Sigmoid colon (tissue), 4 donors: ENCODE data around the gene CSTPP1.

Experiments used
- EP300 ChIP-seq, 4 donors: sonication (generic); formaldehyde crosslinking; IDR thresholded peaks; one replicate each; pipeline ENCODE4 v1.6.1; 2017; ENCODE audit warnings: antibody characterized with exemption in 4 of 4
- POLR2A ChIP-seq, 2 donors: fragments of 450-650 bp; IDR thresholded peaks; one replicate each; pipeline ENCODE4 v1.6.1; 2016; ENCODE audit warnings: antibody characterized with exemption in 2 of 2, mild to moderate bottlenecking in 2 of 2, moderate library complexity in 2 of 2
- POLR2AphosphoS5 ChIP-seq, 4 donors: sonication (generic); formaldehyde crosslinking; IDR thresholded peaks; one replicate each; pipeline ENCODE4 v1.6.1; 2017; ENCODE audit warnings: antibody characterized with exemption in 4 of 4
- TF ChIP-seq, protein P1 (sequence below), 4 experiments: fragments of 450-650 bp in 3 of 4; fragments of 200-600 bp in 1 of 4; IDR thresholded peaks; one replicate each; pipeline ENCODE4 v1.5.1; 2016 to 2019; ENCODE audit warnings: antibody characterized with exemption in 4 of 4, mild to moderate bottlenecking in 3 of 4, moderate library complexity in 2 of 4

DNA sequence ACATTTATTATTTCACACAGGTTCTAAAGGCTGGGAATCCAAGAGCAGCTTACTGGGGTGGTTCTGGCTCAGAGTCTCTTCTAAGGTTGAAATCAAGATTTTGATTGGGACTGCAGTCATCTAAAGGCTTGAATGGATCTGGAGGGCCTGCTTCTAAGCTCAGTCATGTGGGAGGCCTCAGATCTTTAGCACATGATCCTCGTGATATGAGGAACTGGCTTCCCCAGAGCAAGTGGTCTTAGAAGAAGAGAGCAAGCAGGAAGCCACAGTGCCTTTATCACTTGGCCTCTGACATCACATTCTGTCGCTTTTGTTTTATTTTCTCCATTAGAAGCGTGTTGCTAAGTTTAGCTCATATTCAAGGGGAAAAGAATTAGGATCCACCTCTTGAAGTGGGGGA is 151.2 kb downstream of the CSTPP1 start:
- TF ChIP-seq POLR2A (IDR thresholded peaks at IDR 0.05) (no peak), EP300 (IDR thresholded peaks at IDR 0.05) (no peak), POLR2AphosphoS5 (IDR thresholded peaks at IDR 0.05) (no peak)
- TF ChIP-seq, protein P1, sequence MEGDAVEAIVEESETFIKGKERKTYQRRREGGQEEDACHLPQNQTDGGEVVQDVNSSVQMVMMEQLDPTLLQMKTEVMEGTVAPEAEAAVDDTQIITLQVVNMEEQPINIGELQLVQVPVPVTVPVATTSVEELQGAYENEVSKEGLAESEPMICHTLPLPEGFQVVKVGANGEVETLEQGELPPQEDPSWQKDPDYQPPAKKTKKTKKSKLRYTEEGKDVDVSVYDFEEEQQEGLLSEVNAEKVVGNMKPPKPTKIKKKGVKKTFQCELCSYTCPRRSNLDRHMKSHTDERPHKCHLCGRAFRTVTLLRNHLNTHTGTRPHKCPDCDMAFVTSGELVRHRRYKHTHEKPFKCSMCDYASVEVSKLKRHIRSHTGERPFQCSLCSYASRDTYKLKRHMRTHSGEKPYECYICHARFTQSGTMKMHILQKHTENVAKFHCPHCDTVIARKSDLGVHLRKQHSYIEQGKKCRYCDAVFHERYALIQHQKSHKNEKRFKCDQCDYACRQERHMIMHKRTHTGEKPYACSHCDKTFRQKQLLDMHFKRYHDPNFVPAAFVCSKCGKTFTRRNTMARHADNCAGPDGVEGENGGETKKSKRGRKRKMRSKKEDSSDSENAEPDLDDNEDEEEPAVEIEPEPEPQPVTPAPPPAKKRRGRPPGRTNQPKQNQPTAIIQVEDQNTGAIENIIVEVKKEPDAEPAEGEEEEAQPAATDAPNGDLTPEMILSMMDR (IDR thresholded peaks at IDR 0.05): no peak
